Measurements from ENCODE around the gene PTPRQ. TPM values are rescaled to one million over a fixed set of nuclear protein-coding genes. Genes with fewer than 3 reads are reported as not detected.

The PTPRQ gene
- total RNA-seq, 1 donor from 2014 or later, result 7.8 TPM

GRCh38 chr12:80490329-80490728, 46.3 kb downstream of the PTPRQ start:
- Histone ChIP-seq H3K4me1 (no peaks in the 10 kb centered on the region), H3K27me3 (ENCODE audit: low read depth) (no peaks in the 10 kb centered on the region), H3K9me3 (no peaks in the 10 kb centered on the region), H3K27ac (no peak overlapping the region), H3K36me3 (no peaks in the 10 kb centered on the region), H3K4me3 (no peak overlapping the region)
- peak in 1 of 2 donors; percentile 29 for ATAC-seq
- TF ChIP-seq CTCF (IDR thresholded peaks at IDR 0.05), result no peak
- DNase-seq, result no peak
- intact Hi-C loops (cut with DNase I), result no loop called here

GRCh38 chr12:80491166-80491565, 47.1 kb downstream of the PTPRQ start:
- TF ChIP-seq CTCF (IDR thresholded peaks at IDR 0.05), result no peak
- Histone ChIP-seq H3K9me3 (no peaks in the 10 kb centered on the region), H3K27me3 (ENCODE audit: low read depth) (no peaks in the 10 kb centered on the region), H3K4me3 (no peak overlapping the region), H3K27ac (no peak overlapping the region), H3K4me1 (no peaks in the 10 kb centered on the region), H3K36me3 (no peaks in the 10 kb centered on the region)
- DNase-seq (no peak), ATAC-seq (no peak)
- intact Hi-C loops (cut with DNase I), result no loop called here

GRCh38 chr12:80493466-80493865, 49.4 kb downstream of the PTPRQ start:
- ATAC-seq (no peak), DNase-seq (no peak)
- Histone ChIP-seq H3K36me3 (no peaks in the 10 kb centered on the region), H3K4me1 (no peaks in the 10 kb centered on the region), H3K27ac (no peak overlapping the region), H3K9me3 (no peaks in the 10 kb centered on the region), H3K27me3 (ENCODE audit: low read depth) (no peaks in the 10 kb centered on the region), H3K4me3 (no peak overlapping the region)
- TF ChIP-seq CTCF (IDR thresholded peaks at IDR 0.05), result no peak
- intact Hi-C loops (cut with DNase I), result no loop called here

- no peak for ATAC-seq
Measured at GRCh38 chr12:80494836-80495235, 50.8 kb downstream of the PTPRQ start.

GRCh38 chr12:80498059-80498728, 54.2 kb downstream of the PTPRQ start:
- DNase-seq (no peak), ATAC-seq (no peak)
- Histone ChIP-seq H3K4me3 (no peak overlapping the region), H3K36me3 (no peaks in the 10 kb centered on the region), H3K27ac (no peak overlapping the region), H3K9me3 (no peaks in the 10 kb centered on the region), H3K27me3 (ENCODE audit: low read depth) (no peaks in the 10 kb centered on the region), H3K4me1 (no peaks in the 10 kb centered on the region)
- intact Hi-C loops (cut with DNase I), result no loop called here
- TF ChIP-seq CTCF (IDR thresholded peaks at IDR 0.05), result no peak

More at GRCh38 chr12:80494836-80495235, 50.8 kb downstream of the PTPRQ start:
- no peak for DNase-seq
- Histone ChIP-seq H3K27me3 (ENCODE audit: low read depth) (no peaks in the 10 kb centered on the region), H3K27ac (no peak overlapping the region), H3K36me3 (no peaks in the 10 kb centered on the region), H3K4me1 (no peaks in the 10 kb centered on the region), H3K9me3 (no peaks in the 10 kb centered on the region), H3K4me3 (no peak overlapping the region)
- intact Hi-C loops (cut with DNase I), result no loop called here
- TF ChIP-seq CTCF (IDR thresholded peaks at IDR 0.05), result no peak
